ENCODE data around the gene MTA3.

- TF ChIP-seq POLR2A (IDR thresholded peaks at IDR 0.05; ENCODE audit: control extremely low read depth in 1 of 2, low read depth in 2 of 2, low read length in 2 of 2) (no peak), EP300 (IDR thresholded peaks at IDR 0.05; ENCODE audit: borderline replicate concordance in 1 of 2, low read depth in 2 of 2, low read length in 2 of 2) (no peak), RXRA (IDR thresholded peaks at IDR 0.05; ENCODE audit: insufficient read depth, low read depth, low read length) (no peak), CTCF (IDR thresholded peaks at IDR 0.05; ENCODE audit: control extremely low read depth in 1 of 3, insufficient read depth in 1 of 3, low read depth in 1 of 3, low read length in 3 of 3) (no peak), TCF12 (IDR thresholded peaks at IDR 0.05; ENCODE audit: low read depth, low read length) (no peak), PHF8 (conservative IDR thresholded peaks at IDR 0.05; ENCODE audit: low read depth, low read length) (no peak), YY1 (IDR thresholded peaks at IDR 0.05; ENCODE audit: low read depth, low read length) (no peak), MAFK (IDR thresholded peaks at IDR 0.05; ENCODE audit: low read depth, low read length) (no peak), SUZ12 (IDR thresholded peaks at IDR 0.05; ENCODE audit: low read length) (no peak), SAP30 (IDR thresholded peaks at IDR 0.05; ENCODE audit: insufficient read depth, insufficient replicate concordance, low read length) (no peak), ATF3 (IDR thresholded peaks at IDR 0.05; ENCODE audit: insufficient read depth, low read depth, low read length) (no peak)
Measured at GRCh38 chr2:42550870-42551269, 17.6 kb upstream of the MTA3 start.

All from H1 (cell line).